Vagina (tissue), 2 donors: Measurements from ENCODE around the gene GNAI2.

Experiments
- CTCF ChIP-seq, 3 experiments: fragments of 450-650 bp in 2 of 3; fragments of 200-600 bp in 1 of 3; sonication (generic) in 1 of 3; IDR thresholded peaks; one replicate each; pipeline ENCODE4 v1.5.1; 2017 to 2019; ENCODE audit warnings: antibody characterized with exemption in 3 of 3, mild to moderate bottlenecking in 2 of 3, moderate library complexity in 2 of 3
- POLR2A ChIP-seq, 2 donors: fragments of 450-650 bp; IDR thresholded peaks; one replicate each; pipeline ENCODE4 v1.6.1; 2017; ENCODE audit warnings: antibody characterized with exemption in 2 of 2, mild to moderate bottlenecking in 2 of 2, moderate library complexity in 2 of 2
- POLR2AphosphoS5 ChIP-seq, 2 donors: sonication (generic); formaldehyde crosslinking; IDR thresholded peaks; one replicate each; pipeline ENCODE4 v1.9.0; 2017; ENCODE audit warnings: antibody characterized with exemption in 2 of 2, mild to moderate bottlenecking in 2 of 2, low read depth in 1 of 2; ENCODE audit not compliant: insufficient read depth in 1 of 2

DNA sequence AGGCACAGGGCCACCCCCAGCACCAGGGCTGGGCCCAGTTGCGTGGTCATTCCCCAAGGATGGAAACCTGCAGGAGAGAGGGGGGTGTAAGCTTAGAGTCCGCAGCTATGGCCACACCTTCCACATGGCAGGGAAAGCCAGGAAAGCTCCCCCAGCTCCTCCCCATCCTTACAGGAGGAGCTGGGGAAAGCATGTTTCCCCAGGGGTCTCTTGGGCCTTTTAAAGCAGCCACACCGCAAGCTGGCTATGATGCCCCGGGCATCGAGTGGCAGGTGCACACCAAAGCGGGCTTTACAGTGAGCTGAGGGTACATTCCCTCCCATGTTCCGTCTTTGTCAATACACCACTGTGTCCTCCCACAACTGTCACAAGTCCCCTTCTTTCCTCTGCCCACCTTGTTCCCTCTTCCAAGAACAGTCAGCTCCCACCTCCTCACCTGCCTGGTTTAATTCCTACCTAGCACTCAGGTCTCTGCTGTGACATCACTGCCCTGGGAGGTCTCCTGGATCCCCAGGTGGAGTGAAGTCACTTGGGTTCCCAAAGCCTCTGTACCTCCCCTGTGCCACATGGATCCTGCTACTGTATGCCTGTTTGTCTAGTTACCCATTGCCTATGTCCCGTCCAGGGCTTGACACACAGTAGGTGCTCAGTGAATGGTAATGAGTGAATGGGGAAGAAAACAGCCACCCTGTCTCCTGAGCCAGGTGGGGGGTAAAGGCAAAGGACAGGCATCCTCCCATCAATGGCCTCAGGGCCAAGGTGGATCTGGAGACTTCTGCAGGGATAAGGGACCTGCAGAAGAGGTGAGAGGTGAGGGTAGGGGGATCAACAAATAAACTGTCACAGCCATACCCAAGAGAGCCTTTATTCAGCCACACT is 59.8 kb downstream of the GNAI2 start:
- TF ChIP-seq CTCF (IDR thresholded peaks at IDR 0.05), result no peak
- TF ChIP-seq POLR2A (IDR thresholded peaks at IDR 0.05), result no peak
- TF ChIP-seq POLR2AphosphoS5 (IDR thresholded peaks at IDR 0.05; ENCODE audit: insufficient read depth in 1 of 2, low read depth in 1 of 2), result no peak
